ENCODE data around the gene FUT8.

DNA sequence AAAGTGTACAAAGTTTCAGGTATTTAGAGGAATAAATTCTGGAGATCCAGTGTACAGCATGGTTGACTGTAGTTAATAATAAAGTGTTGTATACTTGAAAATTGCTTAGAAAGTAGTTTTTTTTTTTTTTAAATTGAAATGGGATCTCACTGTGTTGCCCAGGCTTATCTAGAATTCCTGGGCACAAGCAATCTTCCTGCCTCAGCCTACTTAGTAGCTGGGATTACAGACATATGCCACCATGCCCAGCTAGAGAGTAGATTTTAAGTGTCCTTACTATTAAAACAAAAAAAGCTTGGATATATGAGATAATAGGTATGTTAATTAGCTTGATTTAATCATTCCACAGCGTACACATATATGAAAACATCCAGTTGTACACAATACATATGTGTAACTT, 27.7 kb downstream of the FUT8 start:
- TF ChIP-seq ZNF274 (IDR thresholded peaks at IDR 0.05; ENCODE audit: low read depth, low read length) (no peak), YY1 (IDR thresholded peaks at IDR 0.05; ENCODE audit: insufficient read depth, insufficient read length) (no peak), SUZ12 (IDR thresholded peaks at IDR 0.05; ENCODE audit: extremely low read depth, insufficient read depth, insufficient read length) (no peak)
